ENCODE data around the gene PCSK5. TPM values are rescaled to one million over a fixed set of nuclear protein-coding genes. Genes with fewer than 3 reads are reported as not detected.

PCSK5 gene
- total and polyA plus RNA-seq, 4 donors = 0.58 to 3.6 (median 0.82) TPM

DNA sequence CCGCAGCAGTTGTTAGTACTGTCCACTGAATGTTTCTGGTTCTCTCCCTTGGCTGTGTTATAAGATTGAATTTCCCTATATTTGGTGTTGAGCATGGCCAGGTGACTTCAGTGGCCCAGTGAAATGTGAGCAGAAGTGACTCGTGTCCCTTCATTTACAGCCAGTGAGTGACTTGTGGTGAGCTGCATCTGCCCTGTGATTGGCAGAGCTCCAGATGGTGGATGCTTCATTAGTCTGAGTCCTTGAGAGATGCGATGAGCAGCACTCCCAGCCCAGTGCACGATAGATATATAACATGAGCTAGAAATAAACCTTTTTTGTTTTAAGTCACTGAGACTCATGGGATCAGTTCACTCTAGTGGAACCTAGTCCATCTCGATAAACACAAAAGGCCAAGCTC lies 19.3 kb downstream of the PCSK5 start:
- Histone ChIP-seq H3K27me3 (ENCODE audit: control insufficient read depth in 4 of 4, insufficient read depth in 4 of 4, low read length in 3 of 4) (peaks cover 0 to 5% (median 0%) of the 10 kb centered on the region in 4 donors), H3K36me3 (ENCODE audit: control insufficient read depth in 4 of 4, insufficient read depth in 3 of 4, low read depth in 1 of 4, low read length in 3 of 4) (no peaks in the 10 kb centered on the region), H3K4me3 (ENCODE audit: low read depth in 1 of 3, low read length in 3 of 3) (no peak overlapping the region), H3K4me1 (ENCODE audit: control insufficient read depth in 4 of 4, insufficient read depth in 4 of 4, low read length in 3 of 4) (no peaks in the 10 kb centered on the region), H3K9me3 (ENCODE audit: control insufficient read depth in 4 of 4, low read length in 3 of 4) (no peaks in the 10 kb centered on the region), H3K9ac (ENCODE audit: low read depth in 1 of 2, low read length in 2 of 2) (no peak overlapping the region), H3K27ac (ENCODE audit: low read depth in 1 of 2, low read length in 2 of 2) (no peak overlapping the region)
- TF ChIP-seq REST (IDR thresholded peaks at IDR 0.05) (no peak), YY1 (IDR thresholded peaks at IDR 0.05) (no peak)
- no peak for DNase-seq (ENCODE audit: low spot score)
- 91% methylated on average over 5 of the region's 5 CpGs for WGBS

GRCh38 chr9:75910731-75911130 lies 20.3 kb downstream of the PCSK5 start:
- Histone ChIP-seq H3K36me3 (ENCODE audit: control insufficient read depth in 4 of 4, insufficient read depth in 3 of 4, low read depth in 1 of 4, low read length in 3 of 4) (no peaks in the 10 kb centered on the region), H3K4me1 (ENCODE audit: control insufficient read depth in 4 of 4, insufficient read depth in 4 of 4, low read length in 3 of 4) (no peaks in the 10 kb centered on the region), H3K27ac (ENCODE audit: low read depth in 1 of 2, low read length in 2 of 2) (no peak overlapping the region), H3K27me3 (ENCODE audit: control insufficient read depth in 4 of 4, insufficient read depth in 4 of 4, low read length in 3 of 4) (peaks cover 0 to 5% (median 0%) of the 10 kb centered on the region in 4 donors), H3K9me3 (ENCODE audit: control insufficient read depth in 4 of 4, low read length in 3 of 4) (no peaks in the 10 kb centered on the region), H3K9ac (ENCODE audit: low read depth in 1 of 2, low read length in 2 of 2) (no peak overlapping the region), H3K4me3 (ENCODE audit: low read depth in 1 of 3, low read length in 3 of 3) (no peak overlapping the region)
- TF ChIP-seq TAF1 (conservative IDR thresholded peaks at IDR 0.05) (no peak), JUND (IDR thresholded peaks at IDR 0.05) (no peak), YY1 (IDR thresholded peaks at IDR 0.05) (no peak), SP1 (IDR thresholded peaks at IDR 0.05) (no peak), HNF4G (IDR thresholded peaks at IDR 0.05) (no peak), NR2F2 (IDR thresholded peaks at IDR 0.05) (no peak), MAX (IDR thresholded peaks at IDR 0.05) (no peak), RAD21 (IDR thresholded peaks at IDR 0.05) (no peak), FOXA1 (IDR thresholded peaks at IDR 0.05) (no peak), RXRA (IDR thresholded peaks at IDR 0.05) (no peak), EGR1 (IDR thresholded peaks at IDR 0.05; ENCODE audit: low read depth in 2 of 2) (no peak), REST (IDR thresholded peaks at IDR 0.05) (no peak)
- TF ChIP-seq, protein P1, sequence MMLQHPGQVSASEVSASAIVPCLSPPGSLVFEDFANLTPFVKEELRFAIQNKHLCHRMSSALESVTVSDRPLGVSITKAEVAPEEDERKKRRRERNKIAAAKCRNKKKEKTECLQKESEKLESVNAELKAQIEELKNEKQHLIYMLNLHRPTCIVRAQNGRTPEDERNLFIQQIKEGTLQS (IDR thresholded peaks at IDR 0.05) = no peak
- no peak for DNase-seq (ENCODE audit: low spot score)
- 91% methylated on average over 4 of the region's 4 CpGs for WGBS
